ENCODE results near the gene MUSK.

GRCh38 chr9:110746211-110746930, 77.8 kb downstream of the MUSK start:
- no peak for TF ChIP-seq FOXK1 (CRISPR knock-in tag; IDR thresholded peaks at IDR 0.05)
- TF ChIP-seq CTCF (IDR thresholded peaks at IDR 0.05): no peak
- TF ChIP-seq IRF2 (CRISPR knock-in tag; IDR thresholded peaks at IDR 0.05; ENCODE audit: borderline replicate concordance, low read depth): no peak
- TF ChIP-seq ZNF416 (CRISPR knock-in tag; IDR thresholded peaks at IDR 0.05): no peak
- no peak for TF ChIP-seq JUN (CRISPR knock-in tag; IDR thresholded peaks at IDR 0.05)
- no peak for TF ChIP-seq ZNF671 (CRISPR knock-in tag; IDR thresholded peaks at IDR 0.05)
- no peak for TF ChIP-seq ZNF138 (CRISPR knock-in tag; conservative IDR thresholded peaks at IDR 0.05)
- TF ChIP-seq NFYB (CRISPR knock-in tag; conservative IDR thresholded peaks at IDR 0.05; ENCODE audit: low read depth): no peak
- TF ChIP-seq SP1 (CRISPR knock-in tag; conservative IDR thresholded peaks at IDR 0.05): no peak
- TF ChIP-seq CBFB (CRISPR knock-in tag; IDR thresholded peaks at IDR 0.05; ENCODE audit: low read depth): no peak
